H54 (cell line): ENCODE results near the gene CPNE9.

Source experiments
- DNase-seq: peaks from one replicate; pipeline ENCODE4 v3.0.0; 2011; ENCODE audit warnings: low spot score, mixed read lengths; ENCODE audit not compliant: insufficient read length
- FAIRE-seq: peaks from 3 replicates; lab custom pipeline; 2011; peaks lifted over from hg19 to GRCh38; lab: Jason Lieb, UNC
- POLR2A ChIP-seq: IDR thresholded peaks from 2 replicates; pipeline ENCODE4 v1.6.1; 2011; ENCODE audit warnings: low read depth, mild to moderate bottlenecking, low read length

The CPNE9 gene

DNA sequence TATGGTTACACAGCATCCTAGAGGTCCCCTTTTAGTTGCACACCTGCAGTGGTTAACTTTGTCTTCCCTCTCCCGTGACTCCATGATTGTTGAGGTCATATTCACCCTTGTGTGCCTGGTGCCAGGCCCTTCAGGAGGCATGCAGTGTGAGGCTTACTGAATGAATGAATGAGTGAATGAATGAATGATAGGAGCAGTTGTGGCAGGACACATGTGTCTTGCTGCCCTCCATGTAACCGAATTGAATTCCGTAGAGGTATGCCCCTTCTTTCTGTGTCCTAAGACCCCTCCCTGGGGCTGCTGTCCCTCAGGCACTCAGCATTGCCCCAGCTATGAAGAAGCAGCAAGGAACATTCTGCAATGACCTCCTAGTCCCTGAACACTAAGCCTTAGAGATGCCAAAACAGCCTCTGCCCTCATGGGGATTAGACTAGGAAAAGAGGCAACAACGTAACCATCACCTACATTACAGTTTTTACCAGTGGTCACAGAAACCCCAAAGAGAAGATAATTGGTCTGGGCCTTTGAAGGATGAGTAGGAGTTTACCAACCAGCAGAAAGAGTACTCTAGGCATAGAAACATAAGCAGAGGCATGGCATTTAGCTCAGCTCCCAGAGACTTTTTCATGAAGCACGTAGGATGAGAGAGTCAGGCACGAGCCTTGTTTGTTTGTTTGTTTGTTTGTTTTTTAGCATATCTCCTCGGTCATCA lies 22.5 kb upstream of the CPNE9 start:
- DNase-seq (no peak), FAIRE-seq (no peak)
- no peak for TF ChIP-seq POLR2A

DNA sequence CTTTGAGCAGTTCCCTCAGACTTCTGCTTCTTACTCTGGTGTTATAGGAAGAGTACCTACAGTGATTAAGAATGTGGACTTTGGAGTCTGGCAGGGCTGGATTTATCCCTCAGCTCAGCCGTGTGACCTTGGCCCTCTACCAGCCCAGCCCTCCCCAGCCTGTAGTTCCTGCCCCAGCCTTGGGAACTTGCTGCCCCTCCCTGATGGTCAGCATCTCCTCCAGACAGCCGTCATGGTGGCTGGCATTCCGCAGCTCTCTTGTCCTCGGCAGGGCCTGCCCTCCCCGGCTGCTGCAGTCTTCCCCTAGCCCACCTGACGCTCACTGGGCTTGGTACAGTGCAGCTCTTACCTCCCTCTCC lies 21.9 kb upstream of the CPNE9 start:
- DNase-seq = no peak
- FAIRE-seq = no peak

DNA sequence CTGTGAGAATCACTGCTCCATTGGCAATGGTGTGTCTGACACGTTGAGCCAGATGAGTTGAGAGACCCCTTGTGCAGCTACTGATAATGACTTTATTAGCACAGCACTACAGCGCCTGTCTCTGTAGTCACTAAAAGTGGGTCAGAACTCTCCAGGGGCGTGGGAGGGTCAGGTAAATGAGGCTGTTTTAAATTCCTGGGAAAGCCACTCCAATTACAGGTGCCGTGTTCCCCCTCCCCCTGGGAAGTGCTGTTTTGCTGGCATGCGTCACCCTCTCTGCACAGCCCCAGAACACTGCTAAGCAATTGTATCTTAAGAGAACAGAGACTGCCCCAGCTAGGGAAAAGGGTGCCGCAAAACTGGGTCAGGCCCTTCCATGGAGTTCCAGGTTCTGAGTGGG lies 21.5 kb upstream of the CPNE9 start:
- FAIRE-seq = no peak
- DNase-seq = no peak
- TF ChIP-seq POLR2A = no peak

More for the DNA sequence above, 21.9 kb upstream of the CPNE9 start:
- TF ChIP-seq POLR2A = no peak

DNA sequence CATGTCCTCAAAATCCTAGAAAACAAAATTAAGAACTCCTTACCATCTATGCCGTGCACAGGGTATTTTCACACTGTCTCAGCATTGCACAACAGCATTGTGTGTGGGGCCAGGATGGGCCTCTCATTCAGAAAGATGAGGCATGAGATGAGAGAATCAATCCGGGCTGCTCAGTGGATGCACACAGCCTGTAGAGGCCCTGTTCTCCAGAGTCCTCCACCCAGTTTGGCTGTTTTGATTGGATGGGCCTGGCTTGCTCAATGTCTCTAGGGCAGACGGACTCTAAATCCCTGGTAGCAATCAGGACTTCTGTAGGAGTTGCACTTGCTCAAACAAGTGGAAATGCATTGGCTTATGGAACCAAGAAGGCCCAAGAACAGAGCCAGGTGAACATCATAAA lies 20.2 kb upstream of the CPNE9 start:
- DNase-seq (no peak), FAIRE-seq (no peak)
- TF ChIP-seq POLR2A = no peak

DNA sequence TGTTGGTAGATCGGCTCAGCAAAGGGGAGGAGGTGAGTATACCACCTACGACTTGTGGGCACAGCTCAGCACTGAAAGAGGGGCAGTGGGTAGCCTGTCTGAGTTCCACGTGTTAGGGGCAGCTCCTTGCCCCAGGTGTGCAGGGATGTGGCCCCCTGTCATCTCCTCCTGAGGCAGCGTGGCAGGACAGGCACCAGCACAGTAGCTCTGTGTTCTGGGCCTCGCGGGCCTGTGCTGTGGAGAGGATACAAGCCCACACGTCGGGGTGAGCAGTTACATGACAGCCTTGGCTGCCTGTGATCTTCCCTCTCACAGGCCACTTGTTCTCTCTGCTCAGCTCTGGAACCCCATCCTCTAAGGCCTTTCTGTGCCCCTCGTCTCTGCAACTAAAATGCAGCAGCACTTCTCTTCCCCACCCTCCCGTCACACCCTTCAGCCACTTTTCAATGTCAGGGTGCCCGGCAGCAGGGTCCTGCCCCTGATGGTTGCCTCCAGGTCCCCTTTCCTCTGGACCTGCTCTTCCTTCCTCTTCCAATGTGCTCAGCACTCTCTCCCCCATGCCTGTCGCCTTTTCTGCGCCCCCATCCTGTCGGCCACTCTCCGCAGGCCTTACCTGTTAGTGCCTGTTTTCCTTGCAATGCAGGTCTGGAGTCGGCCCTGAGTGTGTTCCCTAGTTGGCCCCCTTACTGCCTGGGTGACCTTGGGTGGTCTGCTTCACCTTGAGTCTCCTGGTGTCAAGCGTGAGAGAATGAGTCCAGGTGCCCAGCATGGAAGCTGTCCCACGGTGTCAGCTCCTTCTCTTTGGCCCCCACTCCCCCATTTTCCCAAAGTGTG lies 18.2 kb upstream of the CPNE9 start:
- no peak for DNase-seq
- no peak for TF ChIP-seq POLR2A
- FAIRE-seq = no peak

DNA sequence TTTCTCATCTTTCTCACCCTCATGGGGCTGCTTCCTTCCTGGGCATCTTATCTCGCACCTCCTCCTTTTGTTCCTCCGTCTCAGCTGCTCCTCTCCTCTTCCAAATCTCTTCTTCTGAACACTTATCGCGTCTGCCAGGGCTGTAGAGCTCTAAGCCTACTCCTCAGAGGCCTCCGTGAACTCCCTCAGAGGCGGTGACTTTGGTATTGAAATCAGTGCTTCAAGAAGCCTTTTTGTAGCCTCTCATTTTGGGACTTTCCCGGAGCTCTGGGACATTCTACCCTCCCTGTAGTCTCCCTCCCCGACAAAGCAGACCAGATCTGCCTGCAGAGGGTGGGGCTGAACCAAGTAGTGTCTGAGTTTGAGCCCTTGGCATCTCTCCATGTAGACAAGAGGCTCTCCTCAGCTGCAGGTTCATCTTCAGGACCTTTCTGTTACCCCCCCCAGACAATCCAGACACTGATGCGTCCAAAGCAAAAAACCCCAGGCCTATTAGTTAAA lies 17.5 kb upstream of the CPNE9 start:
- FAIRE-seq = no peak
- no peak for TF ChIP-seq POLR2A
- DNase-seq = no peak

DNA sequence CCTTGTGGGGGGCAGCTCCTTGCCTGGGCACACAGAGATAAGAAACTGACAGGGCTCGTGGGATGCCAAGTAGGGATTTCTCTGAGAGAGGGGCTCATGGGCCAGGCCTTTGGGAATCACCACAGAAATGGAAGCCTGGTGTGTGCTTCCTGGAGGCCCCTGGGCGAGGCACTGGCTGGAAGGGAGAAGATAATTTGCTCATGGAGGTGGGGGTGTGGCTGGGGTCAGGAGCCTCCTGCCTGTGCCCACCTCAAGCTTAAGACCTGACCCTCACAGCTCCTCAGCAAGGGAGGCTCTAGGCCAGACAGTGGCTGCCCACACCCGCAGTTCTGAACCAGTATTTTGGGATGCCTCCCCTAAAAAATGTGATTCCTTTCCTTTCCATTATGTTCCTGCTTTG lies 16.9 kb upstream of the CPNE9 start:
- TF ChIP-seq POLR2A = no peak
- FAIRE-seq = no peak
- no peak for DNase-seq

DNA sequence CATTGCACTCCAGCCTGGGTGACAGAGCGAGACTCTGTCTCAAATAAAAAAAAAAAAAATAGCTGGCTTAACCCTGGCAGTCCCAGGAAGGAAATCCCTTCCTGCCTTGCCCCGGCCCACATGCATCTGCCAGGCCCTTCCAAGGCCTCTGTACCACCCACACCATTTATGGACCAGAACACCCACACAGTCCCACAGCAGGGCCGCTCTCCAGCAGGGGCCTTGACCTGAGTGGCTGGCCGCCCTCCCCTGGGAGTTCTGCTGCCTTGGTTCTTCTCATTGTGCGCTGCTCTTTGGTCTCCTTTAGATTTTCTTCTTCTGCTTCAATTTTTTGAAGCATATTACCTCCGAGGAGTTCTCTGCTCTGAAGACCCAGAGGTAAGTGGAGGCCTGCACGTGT lies 16.1 kb upstream of the CPNE9 start:
- no peak for TF ChIP-seq POLR2A
- no peak for FAIRE-seq
- no peak for DNase-seq

DNA sequence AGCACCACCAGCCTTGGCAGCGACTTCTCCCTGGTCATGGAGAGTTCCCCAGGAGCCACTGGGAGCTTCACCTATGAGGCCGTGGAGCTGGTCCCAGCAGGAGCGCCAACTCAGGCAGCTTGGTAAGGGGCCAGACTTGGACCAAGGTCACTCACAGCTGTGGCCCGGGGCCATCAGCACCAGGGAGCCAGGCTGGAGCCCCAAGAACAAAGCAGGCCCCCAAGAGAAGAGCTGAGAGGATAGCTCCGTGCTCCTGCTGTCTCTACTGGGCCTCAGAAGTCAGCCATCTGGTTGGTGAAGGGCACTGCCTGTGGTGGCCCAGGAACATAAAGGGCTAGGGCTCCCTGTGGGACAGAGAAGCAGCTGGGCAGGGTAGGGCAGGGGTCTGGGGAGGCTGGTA lies 14.7 kb upstream of the CPNE9 start:
- TF ChIP-seq POLR2A = no peak
- FAIRE-seq (no peak), DNase-seq (no peak)

DNA sequence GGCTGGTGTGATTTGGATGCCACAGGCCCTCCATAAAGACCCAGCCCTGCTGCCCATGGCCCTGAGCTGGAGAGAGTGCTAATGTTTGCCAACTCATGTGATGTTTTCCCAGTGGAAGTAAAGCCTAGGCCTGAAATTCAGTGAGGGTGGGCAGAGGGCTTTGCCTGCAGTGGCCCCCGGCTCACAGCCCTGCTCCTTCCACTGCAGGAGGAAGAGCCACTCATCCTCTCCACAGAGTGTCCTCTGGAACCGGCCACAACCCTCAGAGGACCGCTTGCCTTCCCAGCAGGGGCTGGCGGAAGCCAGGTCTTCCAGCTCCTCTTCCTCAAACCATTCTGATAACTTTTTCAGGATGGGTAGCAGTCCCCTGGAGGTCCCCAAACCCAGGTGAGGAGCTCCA lies 13.9 kb upstream of the CPNE9 start:
- DNase-seq (no peak), FAIRE-seq (no peak)
- TF ChIP-seq POLR2A = no peak

DNA sequence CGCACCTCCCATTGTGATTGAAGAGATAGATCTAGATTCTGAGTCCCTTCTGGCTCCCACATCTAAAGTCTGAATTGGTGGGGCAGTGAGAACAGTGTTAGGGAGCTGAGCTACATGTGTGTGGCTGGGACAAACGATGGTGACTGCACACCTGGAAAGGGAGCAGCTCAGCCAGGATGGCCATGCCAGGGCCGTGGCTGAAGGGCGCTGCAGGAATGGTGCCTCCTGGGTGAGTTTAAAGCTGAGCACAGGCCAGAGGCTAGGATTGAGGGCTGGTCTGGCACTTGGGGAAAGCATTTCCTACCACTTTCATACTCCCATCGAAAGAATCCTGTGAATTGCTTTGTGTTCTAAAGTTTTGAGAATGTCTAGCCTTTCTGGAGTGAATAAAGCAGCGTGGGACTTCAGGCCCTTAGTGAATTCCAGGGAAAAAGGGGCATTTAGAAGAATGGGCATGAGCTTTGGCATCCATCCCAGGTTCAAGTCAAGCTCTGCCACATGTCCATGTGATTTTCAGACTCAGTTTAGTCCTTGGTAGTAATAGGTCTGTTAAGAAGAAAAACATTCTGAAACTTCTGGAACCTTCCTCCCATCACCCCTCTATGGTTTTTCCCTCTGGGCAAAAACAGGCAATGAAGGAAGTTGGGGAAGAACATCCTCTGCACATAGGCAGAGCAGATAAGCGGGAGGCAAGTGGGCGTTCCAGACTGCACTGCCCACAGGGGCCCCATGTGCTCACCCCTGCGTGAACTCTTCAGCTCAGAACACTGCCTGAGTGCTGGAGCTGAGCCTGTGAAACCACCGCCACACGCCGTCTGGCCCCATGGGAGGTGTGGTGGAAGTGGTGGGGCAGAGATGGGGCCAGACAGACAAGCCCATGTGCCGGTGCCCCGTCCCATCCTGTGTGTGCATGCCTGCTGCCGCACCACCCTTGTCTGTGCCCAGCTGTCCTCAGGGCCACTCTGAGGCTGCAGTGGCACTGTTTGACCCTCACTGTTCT lies 12.9 kb upstream of the CPNE9 start:
- FAIRE-seq (no peak), DNase-seq (no peak)
- TF ChIP-seq POLR2A = no peak

DNA sequence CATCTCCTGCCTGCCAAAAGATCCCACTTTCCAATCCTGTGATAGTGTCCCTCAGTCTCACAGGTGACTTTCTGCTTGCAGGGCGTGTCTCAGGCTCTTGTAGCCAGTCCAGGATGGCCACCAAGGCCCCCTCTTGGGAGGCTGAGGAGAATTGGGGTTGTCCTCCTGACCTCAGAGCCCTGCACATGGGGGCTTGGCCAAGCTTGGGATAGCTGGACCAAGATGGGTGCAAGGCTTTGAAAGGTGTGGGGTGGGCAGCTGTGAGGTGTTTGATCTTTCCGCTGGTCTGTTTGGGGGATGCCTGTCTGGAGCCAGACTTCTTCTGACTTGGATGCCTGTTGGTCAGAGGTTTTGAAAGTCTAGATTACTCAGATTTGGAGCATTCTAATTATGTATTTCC lies 12.0 kb upstream of the CPNE9 start:
- DNase-seq (no peak), FAIRE-seq (no peak)
- no peak for TF ChIP-seq POLR2A

DNA sequence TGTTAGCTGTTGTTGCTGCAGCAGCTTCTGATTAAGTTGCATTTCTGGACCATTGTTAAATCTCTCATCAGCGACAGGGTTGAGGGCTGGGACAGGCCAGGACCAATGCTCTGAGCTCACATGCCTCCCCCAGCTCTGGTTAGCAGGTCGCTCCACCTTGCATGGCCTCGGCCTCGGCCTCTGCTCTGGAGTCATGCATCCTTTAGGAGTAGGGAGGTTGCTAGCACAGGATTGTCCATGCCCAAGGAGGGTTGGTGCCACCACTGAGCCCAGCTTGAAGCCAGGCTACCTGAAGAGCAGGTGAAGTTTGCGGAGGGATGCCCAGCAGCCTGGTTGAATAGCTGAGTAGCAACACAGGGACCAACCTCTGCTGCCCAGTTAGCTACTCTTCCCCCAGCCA lies 11.2 kb upstream of the CPNE9 start:
- TF ChIP-seq POLR2A = no peak

More for the DNA sequence above, 11.2 kb upstream of the CPNE9 start:
- DNase-seq (no peak), FAIRE-seq (no peak)
